Frontal cortex (tissue), 4 donors: Measurements from ENCODE around the gene SORBS1. TPM values are rescaled to one million over a fixed set of nuclear protein-coding genes. Genes with fewer than 3 reads are reported as not detected.

Experiments used
- DNase-seq, 2 donors: peaks; one replicate each; pipeline ENCODE4 v3.0.0; 2012; ENCODE audit warnings: low spot score in 2 of 2
- FAIRE-seq: peaks from 2 replicates; lab custom pipeline; 2012; peaks lifted over from hg19 to GRCh38; lab: Jason Lieb, UNC
- total RNA-seq: library from RNA; depleted of rRNA; stranded (reverse); fragments of >200 nt; gene quantifications from one replicate; pipeline ENCODE4 v1.2.3, GENCODE V29; 2014
- donor health status: control.
- donor health status: control.
- donor health status: control.

Gene SORBS1
- total RNA-seq, 1 donor from 2014 or later: 90.5 TPM

DNA sequence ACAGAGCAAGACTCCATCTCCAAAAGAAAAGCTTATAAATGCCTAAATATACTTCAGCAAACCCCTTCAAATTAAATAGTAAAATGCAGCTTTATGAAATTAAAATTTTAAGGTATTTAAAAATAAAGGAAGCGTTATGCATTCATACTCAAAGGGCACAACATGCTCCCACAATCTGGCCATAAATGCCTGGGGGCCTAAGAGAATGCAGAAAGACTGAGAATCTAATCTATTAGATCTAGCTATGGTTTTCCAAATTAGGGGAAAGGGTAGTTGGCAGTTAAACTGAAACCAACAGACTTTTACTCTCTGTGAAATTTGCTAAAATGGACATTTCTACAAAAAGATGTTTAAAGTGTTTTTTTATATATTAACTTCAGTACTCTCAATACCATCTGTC, 40.6 kb downstream of the SORBS1 start:
- no peak for DNase-seq
- FAIRE-seq: no peak

DNA sequence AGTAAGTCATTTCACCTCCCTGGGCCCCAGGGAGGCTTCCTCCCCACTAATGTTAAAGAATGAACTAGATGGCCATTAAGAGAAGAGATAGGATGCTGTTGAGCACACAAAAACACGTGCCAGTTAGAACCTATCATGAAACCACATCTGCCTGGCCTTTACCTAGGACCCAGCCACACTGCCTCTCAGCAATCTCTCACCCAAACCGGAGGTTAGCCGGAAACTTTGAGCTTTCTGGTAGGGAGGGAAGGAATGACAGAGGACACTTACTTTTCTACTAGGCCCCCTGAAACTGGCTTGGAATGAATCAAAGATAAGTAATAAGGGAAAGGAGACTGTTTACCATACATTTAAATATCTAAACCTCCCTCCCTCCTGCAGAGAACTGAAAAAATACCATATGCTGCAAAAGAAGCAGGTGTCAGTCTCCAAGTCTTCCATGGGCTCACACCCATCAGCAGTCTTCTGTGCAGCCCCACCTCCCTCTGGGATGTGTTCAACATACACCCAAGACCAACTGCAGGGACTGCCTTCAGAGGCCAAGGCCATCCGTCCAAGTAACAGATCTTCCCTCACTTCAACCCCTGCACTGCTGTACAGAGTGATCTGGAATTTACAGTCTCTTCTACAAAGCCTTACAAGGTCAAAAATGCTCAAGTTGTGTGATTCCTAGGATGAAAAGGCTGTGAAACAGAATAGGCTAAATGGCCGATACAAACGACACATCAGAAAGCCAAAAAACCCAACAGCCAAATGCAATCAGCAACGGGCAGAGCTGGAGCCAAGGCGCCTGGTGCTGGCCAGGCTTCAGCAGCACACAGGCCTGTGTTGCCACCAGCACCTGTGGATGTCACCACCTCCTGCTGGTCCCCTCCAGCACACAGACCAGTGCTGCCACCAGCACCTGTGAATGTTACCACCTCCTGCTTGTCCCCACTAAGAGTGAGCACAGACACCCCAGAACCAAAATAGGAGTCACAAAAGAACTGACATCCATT, 42.4 kb downstream of the SORBS1 start:
- FAIRE-seq (no peak), DNase-seq (no peak)

DNA sequence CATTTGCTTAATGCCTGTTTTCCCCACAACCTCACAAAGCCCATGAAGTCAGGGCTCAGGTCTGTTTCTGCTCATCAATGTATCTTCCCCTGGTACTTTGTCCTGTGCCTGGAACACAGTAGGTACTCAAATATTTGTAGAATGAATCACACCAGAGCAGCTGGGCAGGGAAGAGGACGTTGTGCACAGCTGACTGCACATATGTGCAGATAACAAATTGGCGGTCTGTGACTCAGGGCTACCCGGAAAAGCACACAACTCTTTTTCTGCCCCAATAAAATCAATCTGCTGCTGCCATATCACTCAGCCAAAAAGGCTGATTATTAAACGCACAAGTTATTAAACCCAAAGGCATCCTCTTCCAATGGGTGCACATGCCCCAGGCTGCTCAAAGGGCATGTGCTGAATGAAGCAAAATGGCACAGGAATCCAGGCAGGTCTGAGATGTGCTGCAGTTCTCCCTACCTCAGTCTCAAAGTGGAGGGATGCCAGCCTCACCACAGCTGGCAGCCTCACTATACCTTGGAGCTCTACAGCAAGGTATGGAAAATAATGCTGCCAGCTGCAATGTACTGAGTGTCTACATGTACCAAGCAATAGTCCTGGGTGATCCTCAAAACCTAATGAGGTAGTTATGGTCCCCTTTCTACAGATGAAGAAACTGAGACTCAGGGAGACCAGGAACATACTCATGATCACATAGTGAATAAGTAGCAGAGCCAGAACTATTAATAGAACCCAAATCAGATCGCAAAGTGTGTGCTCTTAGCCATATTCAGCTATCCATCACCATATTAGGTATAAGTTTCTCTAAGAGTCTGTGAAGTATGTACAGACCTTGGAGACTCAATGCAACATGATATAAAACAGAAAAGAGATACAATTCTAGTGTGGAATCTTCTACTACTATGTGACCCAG, 43.4 kb downstream of the SORBS1 start:
- no peak for DNase-seq
- FAIRE-seq: no peak

DNA sequence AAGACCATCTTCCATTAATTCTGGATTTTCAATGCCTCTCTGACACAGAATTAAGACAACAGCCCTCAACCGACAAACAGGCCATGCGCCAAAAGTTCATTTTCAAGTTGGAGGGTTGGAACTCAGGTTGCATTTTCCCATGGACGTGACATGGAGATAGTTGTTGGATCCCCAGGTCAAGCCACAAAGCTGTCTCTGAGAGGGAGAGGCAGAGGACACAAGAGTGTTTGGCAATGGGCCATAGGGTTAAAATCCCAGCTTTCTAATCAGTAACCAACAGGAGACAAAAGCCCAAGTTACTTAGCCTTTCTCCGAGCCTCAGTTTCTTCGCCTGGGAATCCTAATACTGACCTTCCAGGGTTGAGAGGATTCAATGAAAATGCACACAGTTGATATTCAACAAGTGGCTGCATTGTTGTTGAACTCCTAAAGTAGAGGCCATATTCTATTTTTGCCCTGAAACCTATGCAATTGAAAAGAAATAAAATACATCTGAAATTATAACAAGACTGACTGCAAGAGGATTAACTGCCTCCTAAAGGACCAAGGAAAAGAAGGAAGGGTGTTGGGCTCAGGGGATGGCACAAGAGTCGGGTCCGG, 44.3 kb downstream of the SORBS1 start:
- DNase-seq (no peak), FAIRE-seq (no peak)

DNA sequence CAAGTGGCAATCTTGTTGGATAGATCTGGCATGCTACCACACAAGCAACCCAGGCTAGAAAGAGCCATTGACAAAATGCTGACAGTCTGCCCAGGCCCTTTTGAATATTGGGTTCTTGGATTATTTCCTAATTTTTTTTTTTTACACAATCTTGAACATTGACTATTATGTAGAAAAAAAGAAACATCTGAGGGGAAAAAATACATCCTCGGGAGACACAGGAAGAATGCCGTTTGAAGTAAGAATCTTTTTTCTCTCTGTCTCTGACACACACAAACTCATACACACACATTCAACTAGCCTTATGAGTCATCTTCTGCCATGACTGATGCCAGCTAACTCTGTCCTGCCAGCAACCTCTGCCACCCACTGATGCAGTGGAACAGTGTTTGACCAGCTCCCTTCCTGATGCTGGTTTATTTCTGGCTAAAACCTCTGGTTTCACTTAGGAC, 47.2 kb downstream of the SORBS1 start:
- DNase-seq: peak; percentile 35 to 55
- FAIRE-seq: peak; percentile 91

DNA sequence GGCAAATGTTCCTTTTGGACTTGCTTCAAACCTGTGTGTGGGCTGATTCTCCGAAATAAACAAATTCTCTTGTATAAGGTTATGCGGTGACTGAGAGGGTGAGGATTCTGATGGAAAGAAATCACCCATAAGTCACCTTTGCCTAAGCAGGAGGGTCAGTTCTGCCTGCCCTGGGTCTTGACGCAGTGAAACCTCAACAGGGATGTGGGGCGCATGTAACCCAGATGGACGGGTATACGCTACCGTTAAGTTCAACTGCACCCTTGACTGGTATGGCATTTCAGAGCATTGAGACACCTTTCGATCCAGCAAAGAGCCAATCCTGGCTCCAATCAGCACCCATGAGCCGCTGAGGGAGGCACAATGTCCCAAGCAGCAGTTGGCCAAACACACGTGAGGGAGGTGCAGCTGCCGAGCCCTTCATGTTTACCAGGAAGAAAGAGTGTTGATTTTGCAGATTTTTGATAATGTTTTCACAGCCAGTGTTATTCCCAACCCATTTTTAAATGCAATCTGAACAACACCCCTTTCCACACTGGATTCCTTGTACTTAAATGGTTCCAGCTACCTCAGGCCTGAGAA, 48.1 kb downstream of the SORBS1 start:
- DNase-seq (no peak), FAIRE-seq (no peak)

DNA sequence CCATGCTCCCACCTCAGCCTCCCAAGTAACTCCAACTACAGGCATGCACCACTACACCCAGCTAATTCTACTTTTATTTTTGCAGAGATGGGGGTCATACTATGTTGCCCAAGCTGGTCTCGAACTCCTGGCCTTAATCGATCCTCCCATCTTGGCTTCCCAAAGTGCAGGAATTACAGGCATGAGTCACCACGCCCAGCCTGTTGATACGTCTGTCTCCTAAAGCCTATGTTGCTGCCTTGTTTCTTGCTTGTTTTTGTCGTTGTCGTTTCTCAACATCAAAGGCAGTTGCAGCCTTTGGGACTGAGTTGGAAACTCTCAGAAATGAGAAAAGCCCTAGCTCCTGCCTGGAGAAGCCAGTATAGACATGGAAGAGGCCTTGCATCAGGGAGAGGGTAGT, 49.9 kb downstream of the SORBS1 start:
- no peak for DNase-seq
- no peak for FAIRE-seq

DNA sequence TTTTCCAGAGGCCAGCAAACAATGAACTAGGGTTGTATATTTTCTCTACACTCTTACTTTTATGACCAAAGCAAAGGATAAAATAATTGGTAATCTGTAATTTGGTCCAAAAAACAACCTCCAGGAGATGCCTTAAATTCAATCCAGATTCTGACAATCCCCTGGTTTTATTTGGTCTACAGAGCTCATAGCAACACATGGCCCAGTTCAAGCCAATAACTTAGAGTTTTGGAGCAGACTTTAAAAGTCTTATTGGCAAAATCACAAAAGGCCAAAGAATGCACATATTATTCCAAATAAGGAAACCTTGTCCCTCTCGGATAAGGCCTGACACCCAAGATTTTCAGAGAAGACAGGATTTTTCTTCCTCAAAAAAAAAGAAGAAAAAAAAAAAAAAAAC, 51.9 kb downstream of the SORBS1 start:
- DNase-seq (no peak), FAIRE-seq (no peak)

DNA sequence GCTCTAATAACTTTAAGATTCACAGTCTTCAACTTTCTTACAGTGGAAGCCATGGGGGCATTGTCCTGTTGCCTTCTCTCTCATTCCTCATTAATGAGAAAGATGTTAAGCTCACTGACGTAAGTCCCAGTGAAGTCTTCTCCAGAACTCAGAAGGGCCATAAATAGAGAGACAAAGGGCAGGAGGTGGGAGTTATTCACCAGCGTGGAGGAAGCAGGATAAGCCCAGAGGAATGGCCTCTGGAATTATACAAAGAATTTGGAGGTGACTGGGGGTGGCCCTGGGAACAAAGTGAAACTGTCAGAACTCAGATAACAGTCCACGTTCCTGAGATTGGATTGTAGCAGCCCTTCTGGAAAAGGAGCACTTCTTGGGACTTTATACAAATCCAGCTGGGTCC, 52.4 kb downstream of the SORBS1 start:
- DNase-seq: no peak
- FAIRE-seq: no peak

DNA sequence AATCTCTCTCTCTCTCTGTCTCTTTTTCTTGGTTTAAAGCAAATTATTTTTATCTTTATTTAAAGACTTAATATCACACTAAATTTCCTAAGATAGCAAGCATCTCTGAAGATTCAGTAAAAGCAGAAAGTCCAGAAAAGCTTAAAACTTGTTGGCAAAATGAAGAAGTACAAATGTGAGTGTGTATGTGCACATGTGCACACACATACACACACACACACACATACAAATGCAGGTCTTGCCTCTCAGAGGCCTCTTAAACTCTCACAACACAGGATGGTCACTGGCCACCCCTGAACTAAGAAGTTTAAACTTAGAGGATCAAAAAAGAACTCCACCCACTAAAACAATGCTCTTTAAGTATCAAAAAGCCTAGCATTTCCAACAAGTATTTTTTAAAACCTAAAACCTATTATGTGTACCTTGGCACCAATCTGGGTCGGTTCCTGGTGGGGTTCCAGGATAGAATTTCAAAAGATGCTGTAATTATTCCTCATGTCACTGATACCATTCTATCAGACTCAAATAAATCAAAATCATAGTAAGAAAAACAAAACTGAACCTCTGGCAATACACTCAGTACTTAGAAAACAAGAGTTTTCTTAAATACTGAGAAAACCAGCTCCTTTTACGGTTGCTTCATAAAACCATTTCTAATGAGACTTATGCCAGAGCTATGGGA, 55.0 kb downstream of the SORBS1 start:
- no peak for FAIRE-seq

DNA sequence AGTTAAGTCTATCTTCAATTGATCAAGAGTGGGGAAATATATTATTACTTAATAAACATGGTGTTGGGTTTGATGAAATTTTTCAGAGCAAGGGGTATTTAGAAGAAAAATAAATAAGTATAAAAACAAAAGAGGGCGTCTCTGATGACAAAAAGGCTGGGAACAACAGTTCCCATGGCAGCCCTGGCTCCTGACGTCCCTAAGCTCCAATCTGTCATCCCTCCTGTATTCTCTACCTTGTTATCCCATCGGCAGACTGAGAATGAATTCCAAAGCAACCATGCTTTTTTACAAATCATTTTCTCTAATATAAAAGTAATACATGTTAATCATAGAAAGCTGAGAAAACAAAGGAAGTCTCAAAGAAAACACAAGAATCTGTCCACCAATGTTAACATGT, 55.5 kb downstream of the SORBS1 start:
- no peak for DNase-seq
- no peak for FAIRE-seq

More for the DNA sequence above, 55.0 kb downstream of the SORBS1 start:
- DNase-seq: no peak

DNA sequence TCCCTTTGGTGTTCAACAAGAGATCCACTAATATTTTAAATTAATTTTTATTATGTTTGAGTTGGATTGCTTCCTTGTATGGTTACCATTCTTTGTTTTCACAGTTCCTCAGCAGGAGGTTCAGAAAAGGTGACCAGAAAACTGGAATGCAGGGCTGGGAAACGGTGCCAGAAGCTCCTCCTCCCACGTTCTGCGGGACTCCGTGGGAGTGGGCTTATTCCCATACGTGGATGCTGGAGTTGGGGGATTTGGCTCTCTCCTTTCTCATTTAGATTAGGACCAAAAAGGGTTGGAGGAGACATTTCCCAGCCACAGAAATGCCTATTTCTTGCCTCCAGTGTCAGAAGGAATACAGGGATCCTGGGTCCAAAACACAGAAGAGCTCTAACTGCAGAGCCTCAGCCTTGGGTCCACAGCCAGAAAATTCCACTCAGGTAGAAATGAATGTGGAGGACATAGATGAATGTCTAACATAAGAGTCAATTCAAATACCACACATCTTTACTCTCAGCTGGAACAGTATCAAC, 56.0 kb downstream of the SORBS1 start:
- DNase-seq (no peak), FAIRE-seq (no peak)

DNA sequence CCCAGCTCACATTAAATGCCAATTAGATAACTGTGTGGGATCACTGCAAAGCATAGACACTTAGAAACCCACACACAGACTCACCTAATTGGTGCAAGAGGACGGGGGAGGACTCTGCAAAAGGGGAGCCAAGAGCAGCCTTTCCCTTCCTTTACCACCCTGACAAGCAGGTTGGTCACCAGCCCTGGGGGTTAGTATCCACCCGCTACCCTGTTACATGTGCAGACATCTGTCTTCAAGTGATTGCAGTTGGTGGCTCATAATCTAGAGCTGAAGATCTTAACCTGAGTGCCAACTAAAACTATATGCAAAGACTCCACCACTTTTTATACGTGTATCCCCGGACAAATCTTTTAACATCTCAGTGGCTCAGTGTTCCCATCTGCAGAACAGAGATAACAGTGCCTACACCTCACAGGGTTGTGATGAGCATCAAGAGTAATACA, 56.9 kb downstream of the SORBS1 start:
- DNase-seq (no peak), FAIRE-seq (no peak)

DNA sequence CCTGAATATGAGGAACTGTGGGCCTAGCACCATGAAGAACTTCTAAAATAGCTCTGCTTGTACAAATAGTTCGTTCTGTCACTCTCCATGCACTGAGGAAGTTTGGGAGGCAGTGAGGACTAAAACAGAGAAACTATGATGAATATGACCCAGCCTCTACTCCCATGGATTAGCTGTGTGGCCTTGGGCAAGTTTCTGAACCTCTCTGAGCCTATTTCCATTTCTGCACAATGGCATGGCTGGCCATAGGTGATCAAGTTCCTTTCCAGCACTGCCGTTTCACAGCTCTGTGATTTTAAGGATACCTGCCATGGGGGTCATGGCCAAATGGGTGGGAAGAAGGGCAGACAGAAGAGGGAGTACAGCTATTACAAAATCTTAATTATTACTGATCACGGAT, 57.6 kb downstream of the SORBS1 start:
- DNase-seq (no peak), FAIRE-seq (no peak)

DNA sequence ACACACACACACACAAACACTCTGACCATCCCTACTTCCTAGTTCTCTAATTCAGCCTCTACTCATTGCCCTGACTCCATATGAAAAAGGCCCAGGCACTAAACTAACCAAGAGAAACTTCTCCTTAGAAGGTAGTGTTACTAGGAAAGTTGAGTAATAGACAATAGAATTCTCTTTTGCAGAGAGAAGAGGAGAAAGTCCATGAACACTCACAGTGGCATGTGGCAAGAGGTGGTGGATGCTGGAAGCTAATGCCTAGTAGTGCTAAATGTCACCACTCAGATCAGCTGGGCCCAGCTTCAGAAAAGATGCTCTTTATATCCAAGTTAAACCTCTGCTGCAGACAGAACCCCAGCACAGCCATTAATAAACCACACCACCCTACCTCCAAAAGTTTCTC, 58.2 kb downstream of the SORBS1 start:
- no peak for FAIRE-seq

DNA sequence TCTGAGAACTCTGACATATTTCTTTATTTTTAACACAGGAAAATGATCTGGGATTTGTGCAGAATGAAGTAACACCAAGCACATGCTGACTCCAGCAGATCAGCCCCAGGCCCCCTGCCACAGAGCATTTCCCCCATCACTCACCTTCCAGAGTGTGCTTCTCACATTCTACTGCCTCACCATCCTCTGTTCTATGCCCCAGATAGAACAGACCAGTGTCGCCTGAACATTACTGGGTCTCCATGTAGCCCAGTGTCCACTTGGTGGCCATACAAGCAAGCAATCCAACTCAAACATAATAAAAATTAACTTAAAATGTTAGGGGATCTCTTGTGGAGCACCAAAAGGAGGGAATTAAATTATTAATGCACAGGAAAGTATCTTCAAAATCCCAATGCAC, 58.8 kb downstream of the SORBS1 start:
- FAIRE-seq (no peak), DNase-seq (no peak)

More for the DNA sequence above, 58.2 kb downstream of the SORBS1 start:
- no peak for DNase-seq

DNA sequence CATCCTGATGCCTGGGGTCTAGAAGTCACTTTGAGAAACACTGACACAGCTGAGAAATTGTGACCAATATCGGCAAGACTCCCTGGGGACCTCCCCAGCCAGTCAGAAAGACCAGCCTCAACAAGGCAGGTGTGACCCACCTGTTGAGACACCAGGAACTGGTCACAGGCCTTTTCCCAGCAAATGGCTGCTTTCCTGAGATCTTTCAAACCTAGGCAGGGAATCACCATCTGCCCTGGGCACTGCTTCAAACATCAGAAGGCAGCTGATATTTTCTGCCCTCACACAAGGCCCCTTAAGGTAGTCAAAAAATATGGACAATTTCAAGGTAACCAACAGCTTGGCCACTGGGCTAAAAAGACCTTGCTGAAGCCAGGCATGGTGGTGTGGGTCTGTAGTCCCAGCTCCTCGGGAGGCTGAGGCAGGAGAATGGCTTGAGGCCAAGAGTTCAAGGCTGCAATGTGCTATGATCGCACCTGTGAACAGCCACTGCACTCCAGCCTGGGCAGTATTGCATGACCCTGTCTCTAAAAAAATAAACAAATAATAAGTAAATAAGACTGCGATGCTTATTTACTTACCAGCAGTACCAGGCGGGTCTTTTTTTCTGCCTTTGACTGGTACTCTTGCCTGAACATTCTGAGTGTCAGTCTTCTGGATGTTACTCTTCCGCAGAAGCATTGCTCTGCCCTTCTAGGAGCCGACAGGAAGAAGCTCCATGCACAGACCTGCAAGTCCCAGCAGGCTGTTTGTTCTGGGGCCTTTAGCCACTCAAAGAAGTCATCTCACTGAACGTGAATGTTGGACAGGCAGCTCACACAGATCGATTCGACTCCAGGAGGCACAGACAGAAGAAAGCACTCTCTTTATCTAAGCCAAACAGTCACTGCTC, 59.7 kb downstream of the SORBS1 start:
- DNase-seq (no peak), FAIRE-seq (no peak)

DNA sequence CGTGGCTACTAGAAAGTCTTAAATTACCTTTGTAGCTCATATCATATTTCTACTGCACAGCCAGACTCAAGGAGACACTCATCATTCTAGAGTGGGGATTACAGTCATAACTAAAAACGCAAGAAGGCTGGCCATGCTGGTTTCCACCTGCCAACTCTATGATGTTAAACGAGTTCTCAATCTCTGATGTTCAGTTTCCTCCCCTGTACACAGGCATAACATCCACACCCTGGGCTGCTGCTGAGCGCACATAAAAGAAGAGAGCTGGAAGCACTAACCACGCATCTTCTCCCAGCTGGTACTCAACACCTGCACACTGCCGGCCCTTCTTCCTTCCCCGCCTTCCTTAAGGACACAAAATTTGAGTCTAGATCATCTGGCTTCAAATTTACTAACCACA, 60.5 kb downstream of the SORBS1 start:
- DNase-seq: no peak
- FAIRE-seq: no peak
